H1 (cell line): ENCODE data around the gene IL19. TPM values are rescaled to one million over a fixed set of nuclear protein-coding genes. Genes with fewer than 3 reads are reported as not detected.

ENCODE experiments used
- ASH2L ChIP-seq: fragments of 200-600, 300-600 bp; sonication (generic); IDR thresholded peaks from one replicate; pipeline ENCODE4 v1.7.1; 2017; ENCODE audit warnings: low read length
- BCL11A ChIP-seq, 2 experiments: IDR thresholded peaks; one replicate each; pipeline ENCODE4 v1.6.1; 2011; ENCODE audit warnings: low read depth in 2 of 2, low read length in 2 of 2, mild to moderate bottlenecking in 2 of 2
- CBX8 ChIP-seq: fragments of 300-800, 300-1000 bp; sonication (generic); IDR thresholded peaks from 2 replicates; pipeline ENCODE4 v1.7.1; 2016; ENCODE audit warnings: low read depth, low read length, borderline replicate concordance
- CREB1 ChIP-seq: IDR thresholded peaks from 2 replicates; pipeline ENCODE4 v1.6.1; 2012; ENCODE audit warnings: inconsistent platforms
- FOSL1 ChIP-seq: IDR thresholded peaks from 2 replicates; pipeline ENCODE4 v1.6.1; 2011; ENCODE audit warnings: mild to moderate bottlenecking, low read depth, low read length, moderate library complexity; ENCODE audit not compliant: insufficient read depth
- JUND ChIP-seq: IDR thresholded peaks from 2 replicates; pipeline ENCODE4 v1.6.1; 2011; ENCODE audit warnings: mild to moderate bottlenecking, improper control_type of control experiment, low read length
- KDM1A ChIP-seq: fragments of 200-600, 300-600 bp; sonication (generic); IDR thresholded peaks from 2 replicates; pipeline ENCODE4 v1.7.1; 2016; ENCODE audit warnings: mild to moderate bottlenecking, low read length, borderline replicate concordance
- RFX5 ChIP-seq: IDR thresholded peaks from 2 replicates; pipeline ENCODE4 v1.6.1; 2011; ENCODE audit warnings: low read depth, low read length, improper control_type of control experiment, borderline replicate concordance
- SIX5 ChIP-seq: IDR thresholded peaks from 2 replicates; pipeline ENCODE4 v1.6.1; 2011; ENCODE audit warnings: mild to moderate bottlenecking, low read depth, low read length
- USF2 ChIP-seq: IDR thresholded peaks from 2 replicates; pipeline ENCODE4 v1.6.1; 2011; ENCODE audit warnings: low read length, improper control_type of control experiment
- polyA plus RNA-seq, 7 experiments: library from polyadenylated mRNA; depleted of rRNA in 3 of 7; stranded (reverse) in 5 of 7; unstranded in 2 of 7; fragments of >200 nt in 5 of 7; fragments of 200-250 nt in 2 of 7; gene quantifications; 1 replicate in 5 of 7; 2 replicates in 1 of 7; 4 replicates in 1 of 7; pipeline versions ENCODE4 v1.2.1 to v1.2.3, GENCODE V29; 2011 to 2013; ENCODE audit warnings: missing spikeins in 2 of 7, mixed read lengths in 2 of 7
- total RNA-seq: library from RNA; stranded (reverse); fragmentation: NEBNext Ultra II Directional; extraction: Animal tissue kit (Norgen Biotek cat#: 25700); gene quantifications from 2 replicates; pipeline ENCODE4 v1.2.1, GENCODE V29; 2021

IL19 gene
- total and polyA plus RNA-seq, 2 of the 8 experiments (the other 6 are each of a cell fraction or from before 2014, with no cell fraction given): not detected

DNA sequence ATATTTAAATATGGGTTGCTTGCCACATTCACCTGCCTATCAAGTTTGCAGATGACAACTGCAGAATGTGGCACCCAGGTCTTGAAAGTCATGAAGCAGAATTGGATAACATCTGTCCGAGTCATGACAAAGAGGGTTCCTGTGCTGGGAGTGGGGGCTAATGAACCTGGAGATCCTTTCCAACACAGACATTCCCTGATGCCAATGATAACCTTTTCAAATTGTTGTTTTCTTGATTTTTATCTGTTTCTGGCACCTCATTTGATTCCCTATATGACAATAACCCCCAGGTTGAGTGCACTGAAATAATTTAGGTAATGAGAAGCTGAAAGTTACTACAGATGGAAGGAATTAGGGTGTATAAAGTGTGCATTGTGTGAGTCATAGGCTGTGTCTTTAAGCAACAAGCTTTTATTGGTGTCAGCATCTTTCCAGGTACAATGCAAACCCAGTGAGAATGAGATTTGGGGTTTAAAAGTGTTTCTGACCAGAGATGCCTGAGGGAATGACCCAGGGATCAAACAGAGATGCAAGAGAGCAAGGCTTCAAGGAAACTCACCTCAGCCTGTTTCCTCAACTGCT, 33.7 kb downstream of the IL19 start (continued):
- TF ChIP-seq KDM1A (no peak), JUND (no peak), ASH2L (no peak), FOSL1 (no peak), SIX5 (no peak), RFX5 (no peak), USF2 (no peak), CBX8 (no peak), CREB1 (no peak), BCL11A (IDR thresholded peaks at IDR 0.05; ENCODE audit: low read depth in 2 of 2, low read length in 2 of 2) (no peak)
